HG03060 (cell line): ENCODE measurements around the gene FBXL19.

ENCODE experiments used
- ATAC-seq: cut with Tn5 transposase; IDR thresholded peaks from one replicate; pipeline ENCODE4 v1.9.1; 2021; ENCODE audit warnings: low read depth, moderate number of reproducible peaks; ENCODE audit not compliant: unreplicated experiment

Gene FBXL19

DNA sequence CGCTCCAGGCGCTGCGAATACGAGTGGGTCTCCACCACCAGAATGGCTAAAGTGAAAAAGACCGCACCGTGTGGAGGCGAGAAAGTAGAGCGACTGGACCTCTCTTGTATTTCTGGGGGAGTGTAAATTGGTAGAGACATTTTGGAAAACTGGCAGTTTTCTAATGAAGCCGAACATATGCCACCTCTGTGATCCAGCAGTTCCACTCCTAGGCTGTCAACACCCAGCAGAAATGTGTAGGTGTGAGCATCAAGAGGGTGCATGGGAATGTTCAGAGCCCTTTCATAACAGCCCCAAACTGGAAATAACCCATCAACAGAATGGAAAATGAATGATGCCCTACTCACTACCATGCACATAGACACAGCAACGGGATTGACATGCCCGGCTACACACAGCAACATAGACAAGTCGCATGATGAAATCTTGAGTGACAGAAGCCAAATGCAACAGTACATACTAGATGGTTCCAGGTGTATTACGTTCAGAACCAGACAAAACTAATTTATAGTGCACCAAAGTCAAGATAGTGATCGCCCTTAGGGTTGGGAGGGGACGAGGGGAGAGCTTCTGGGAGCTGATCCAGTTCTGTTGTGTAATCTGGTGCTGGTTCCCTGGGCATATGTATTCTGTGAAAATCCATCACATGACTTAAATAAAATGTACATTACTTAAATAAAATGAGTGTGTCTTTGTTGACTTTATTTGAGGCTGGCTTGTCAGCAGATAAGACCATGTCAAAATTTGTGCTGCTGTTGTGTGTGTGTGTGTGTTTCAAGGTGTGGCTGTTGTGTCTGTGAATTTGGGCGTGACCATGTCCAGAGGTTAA lies 28.6 kb upstream of the FBXL19 start:
- ATAC-seq: no peak

DNA sequence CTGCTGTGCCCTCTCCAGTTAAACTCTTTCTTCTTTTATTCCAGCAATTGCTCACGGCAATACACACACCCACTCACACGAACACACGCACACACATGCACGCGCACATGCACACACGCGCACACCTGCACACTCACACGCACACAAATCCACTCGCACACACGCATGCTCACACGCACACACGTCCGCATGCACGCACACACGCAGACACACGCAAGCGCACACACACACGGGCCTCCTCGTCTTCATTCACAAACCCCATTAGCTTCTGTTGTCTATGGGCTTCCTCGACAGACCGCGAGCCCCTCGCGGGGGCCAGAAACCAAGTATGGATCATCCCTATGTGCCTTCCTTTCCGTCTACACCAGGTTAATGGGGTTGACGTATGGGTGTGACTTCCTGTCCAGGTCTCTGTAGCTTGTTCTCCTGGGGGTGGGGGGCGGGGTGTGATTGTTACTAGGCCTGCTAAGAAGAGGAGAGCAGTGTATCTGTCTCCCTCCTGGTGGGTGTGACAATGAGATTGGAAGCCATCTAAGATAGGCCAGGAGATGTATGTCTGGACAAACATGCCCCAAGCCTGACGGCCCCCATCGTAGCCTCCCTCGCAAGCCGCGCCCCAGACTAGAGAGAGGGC lies 27.6 kb upstream of the FBXL19 start:
- no peak for ATAC-seq

DNA sequence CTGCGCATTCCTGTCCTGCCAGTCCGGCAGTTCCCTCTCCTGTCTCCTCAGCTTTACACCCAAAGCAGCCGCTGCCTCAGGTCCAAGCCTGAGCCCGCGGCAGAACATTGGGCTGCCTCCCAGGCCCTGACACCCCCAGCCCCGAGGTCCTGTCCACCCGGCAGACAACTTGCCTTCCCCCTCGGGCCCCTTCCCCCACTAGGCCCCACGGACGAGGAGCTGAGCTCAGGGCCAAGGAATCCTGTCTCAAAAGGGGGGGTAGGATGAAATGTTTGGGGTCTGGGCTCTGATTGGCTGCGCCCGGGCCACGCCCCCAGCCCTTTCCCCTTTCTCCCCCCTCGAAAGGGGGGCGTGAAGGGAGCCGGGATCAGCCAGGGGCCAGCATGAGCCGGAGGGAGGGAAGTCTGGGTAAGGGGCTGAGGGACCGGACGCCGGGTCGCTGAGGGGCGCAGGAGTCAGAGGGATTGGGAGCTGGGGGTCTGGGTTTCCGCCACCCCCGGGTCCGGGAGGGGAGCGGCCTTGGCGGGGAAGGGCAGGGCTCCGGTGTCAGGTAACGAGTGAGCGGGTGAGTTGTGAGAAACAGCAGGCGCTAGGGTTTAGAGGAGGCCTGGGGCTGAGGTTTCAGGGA lies 27.0 kb upstream of the FBXL19 start, which contains the start of gene CTF1:
Gene CTF1 (plus strand): TSS at position 354 of the 628 bp plus-strand sequence. CDS start 30 bp downstream, at position 384.
- ATAC-seq: no peak

DNA sequence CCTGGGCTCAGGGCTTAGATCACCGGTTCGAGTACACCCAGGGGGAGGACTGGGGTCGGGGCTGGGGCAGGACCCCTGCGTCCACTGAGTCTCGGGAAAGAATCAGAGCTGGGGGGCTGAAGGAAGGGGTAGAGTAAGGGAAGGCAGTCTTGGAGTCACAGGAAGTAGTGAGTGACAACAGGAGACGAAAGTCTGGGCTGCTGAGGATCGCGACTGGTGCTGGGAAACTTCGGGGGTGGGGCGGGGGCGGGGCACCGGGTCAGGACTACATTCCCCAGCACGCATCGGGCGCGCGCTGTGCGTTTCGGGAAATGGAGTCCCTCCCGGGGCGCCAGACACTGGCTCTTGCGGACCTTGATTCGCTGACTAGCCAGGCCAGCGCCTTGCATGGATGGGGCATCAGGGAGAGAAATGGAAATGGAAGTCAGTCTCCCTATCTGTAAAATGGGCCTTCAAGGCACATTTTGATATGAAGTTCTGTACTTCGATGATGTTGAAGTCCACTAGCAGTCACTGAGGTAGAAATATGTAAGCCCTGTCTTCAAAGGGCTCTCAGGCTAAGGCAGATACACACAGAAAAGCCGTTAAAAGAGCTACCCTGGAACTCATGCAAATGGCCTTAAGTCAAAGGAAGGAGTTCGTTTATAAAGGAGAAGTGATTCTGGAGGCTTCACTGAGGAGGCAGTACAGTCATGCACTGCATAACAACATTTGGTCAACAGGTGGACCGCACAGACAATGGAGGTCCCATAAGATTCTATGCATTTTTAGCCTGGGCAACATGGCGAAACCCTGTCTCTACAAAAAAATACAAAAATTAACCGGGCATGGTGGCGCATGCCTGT lies 26.3 kb upstream of the FBXL19 start:
- no peak for ATAC-seq

DNA sequence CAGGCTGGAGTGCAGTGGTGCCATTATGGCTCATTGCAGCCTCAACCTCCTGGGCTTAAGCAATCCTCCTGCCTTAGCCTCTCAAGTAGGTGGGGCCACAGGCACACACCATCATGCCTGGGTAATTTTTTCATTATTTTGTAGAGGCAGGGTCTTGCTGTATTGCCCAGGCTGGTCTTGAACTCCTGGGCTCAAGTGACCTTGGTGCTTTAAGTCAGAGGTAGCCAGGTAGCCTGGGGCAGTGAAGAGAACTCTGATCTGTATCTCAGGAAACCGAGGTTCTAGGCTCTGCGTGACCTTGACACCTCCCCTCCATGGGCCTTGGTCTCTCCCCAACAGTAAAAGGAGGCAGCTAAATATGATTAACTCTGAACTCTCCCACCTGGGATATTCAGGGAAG lies 23.6 kb upstream of the FBXL19 start:
- no peak for ATAC-seq

DNA sequence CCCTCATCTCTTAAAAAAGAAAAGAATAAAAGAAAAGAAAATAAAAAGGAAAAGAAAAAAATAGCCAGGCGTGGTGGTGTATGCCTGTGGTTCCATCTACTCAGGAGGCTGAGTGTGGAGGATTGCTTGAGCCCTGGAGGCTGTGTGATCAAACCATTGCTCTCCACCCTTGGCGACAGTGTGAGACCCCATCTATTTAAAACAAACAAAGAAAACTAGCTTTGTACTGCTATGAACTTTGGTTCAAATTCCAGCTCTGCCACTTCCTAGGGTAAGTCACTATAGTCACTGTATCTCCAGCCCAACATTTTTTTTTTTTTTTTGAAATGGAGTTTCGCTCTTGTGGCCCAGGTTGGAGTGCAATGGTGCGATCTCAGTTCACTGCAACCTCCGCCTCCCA lies 22.8 kb upstream of the FBXL19 start:
- no peak for ATAC-seq

DNA sequence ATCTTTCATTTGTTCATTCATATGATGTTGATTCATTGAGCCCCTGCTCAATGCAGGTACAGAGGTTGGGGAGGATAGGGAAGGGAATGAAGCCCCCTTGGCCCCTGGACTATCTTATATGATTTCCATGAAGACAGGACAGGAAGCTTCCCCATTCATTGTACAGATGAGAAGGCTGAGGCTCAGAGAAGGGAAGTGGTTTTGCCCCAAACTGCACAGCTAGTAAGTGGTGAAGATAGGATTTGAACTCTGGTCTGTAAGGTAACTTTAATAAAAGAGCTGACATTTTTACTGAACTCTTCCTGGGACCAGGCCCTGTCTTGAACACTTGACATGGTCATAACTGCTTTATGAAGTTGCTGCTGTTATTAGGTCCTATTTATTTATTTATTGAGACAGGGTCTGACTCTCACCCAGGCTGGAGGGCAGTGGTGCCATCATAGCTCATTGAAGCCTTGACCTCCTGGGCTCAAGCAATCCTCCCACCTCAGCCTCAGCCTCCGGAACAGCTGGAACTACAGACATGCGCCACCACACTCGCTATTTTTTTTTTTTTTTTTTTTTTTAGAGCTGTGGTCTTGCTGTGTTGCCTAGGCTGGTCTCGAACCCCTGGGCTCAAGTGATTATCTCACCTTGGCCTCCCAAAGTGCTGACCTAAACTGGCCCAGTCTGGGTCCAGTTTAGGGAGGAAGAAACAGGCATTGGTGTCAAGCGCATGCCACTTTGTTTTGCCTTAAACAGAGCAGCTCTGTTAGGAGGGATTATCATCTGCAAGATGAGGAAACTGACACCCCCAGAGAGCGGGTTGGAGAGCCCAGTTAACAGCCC lies 22.0 kb upstream of the FBXL19 start:
- no peak for ATAC-seq

DNA sequence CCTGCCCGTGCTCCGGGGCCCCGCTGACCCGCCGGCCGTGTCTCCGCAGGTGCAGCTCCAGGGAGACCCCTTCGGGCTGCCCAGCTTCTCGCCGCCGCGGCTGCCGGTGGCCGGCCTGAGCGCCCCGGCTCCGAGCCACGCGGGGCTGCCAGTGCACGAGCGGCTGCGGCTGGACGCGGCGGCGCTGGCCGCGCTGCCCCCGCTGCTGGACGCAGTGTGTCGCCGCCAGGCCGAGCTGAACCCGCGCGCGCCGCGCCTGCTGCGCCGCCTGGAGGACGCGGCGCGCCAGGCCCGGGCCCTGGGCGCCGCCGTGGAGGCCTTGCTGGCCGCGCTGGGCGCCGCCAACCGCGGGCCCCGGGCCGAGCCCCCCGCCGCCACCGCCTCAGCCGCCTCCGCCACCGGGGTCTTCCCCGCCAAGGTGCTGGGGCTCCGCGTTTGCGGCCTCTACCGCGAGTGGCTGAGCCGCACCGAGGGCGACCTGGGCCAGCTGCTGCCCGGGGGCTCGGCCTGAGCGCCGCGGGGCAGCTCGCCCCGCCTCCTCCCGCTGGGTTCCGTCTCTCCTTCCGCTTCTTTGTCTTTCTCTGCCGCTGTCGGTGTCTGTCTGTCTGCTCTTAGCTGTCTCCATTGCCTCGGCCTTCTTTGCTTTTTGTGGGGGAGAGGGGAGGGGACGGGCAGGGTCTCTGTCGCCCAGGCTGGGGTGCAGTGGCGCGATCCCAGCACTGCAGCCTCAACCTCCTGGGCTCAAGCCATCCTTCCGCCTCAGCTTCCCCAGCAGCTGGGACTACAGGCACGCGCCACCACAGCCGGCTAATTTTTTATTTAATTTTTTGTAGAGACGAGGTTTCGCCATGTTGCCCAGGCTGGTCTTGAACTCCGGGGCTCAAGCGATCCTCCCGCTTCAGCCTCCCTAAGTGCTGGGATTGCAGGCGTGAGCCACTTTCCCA lies 21.1 kb upstream of the FBXL19 start:
- no peak for ATAC-seq

DNA sequence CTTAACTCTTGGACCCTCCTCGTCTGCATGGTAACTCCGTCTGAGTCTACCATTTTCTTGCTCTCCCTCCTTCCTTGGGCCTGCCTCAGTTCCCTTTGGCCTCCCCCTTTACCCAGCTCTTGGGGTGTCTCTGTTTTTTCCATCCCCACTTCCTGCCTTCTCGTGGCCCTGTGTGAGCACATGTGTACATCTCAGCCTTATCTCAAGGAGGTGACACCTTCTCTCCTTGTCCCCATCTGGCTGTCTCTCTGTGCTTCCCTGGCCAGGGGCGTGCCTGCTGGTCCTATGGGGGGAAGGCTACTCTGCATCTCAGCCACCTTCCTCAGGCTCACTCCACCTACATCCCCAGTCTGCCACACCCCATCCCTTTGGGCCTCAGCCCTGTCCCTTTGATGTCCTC lies 20.4 kb upstream of the FBXL19 start:
- no peak for ATAC-seq

DNA sequence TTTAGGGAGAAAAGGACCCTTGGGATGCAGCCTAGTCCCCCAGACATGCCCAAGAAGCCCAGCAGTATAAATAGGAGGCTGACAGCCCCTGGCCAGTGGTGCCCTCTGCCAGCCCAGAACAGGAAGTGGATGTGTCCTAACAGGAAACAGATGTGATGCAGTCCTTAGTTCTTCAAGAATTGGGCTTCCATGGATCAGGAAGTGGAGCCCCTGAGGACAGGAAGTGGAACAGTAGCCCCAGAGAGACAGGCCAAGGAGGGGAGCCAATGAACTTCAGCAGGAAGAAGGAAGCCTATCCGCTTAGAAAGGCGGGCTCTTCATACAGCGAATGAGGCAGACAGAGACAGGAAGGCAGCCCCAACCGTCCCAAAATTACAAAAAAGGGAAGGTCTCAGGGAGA lies 19.8 kb upstream of the FBXL19 start:
- ATAC-seq: no peak

DNA sequence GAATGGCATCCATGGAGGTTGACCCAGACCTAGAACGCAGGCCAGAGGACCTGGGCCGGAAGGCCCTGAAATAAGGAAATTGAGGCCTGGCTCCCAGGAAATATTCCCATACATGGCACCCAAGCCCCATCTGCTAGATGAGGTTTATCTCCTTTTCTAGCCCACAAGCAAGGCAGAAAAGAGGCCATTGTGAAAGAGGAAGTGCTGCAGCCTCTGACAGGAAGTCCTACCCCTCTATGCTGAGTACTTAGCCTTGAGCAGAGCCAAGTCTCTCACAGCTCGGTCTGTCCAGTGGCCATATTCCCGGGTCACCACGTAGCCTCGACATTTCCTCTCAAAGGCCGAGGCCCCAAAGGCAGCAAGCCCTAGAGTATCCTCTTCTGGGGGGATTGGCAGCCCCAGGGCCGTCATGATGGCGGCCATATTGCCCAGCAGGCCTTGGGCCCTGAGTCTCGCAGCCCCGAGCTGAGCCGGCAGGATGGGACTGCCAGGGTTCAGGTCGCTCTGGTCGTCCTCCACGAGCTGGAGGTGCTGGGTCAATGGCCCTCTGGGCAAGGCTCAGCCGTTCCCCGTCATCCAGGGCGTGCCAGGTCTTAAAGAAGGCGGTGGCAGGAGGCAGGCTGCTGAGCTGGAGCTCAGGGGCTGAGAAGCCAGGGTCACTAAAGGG lies 19.1 kb upstream of the FBXL19 start:
- ATAC-seq: no peak

DNA sequence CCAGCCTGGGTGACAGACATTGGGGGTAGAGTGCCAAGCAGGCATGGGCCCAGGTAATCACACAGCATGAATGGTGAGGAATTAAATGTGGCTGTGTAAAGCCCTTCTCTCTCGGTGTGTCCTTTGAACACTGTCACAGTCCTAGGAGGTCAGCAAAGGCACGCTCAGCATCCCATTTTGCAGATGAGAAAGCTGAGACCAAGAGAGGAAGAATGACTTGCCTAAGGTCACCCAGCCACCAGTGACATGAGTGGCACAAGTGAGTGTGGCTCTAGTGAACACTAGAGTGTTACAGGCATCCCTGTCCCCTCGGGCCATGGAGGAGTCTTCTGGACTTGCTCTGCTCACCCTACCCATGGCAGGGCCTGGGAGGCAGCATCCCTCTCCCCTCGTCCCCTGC lies 16.3 kb upstream of the FBXL19 start:
- ATAC-seq: no peak

DNA sequence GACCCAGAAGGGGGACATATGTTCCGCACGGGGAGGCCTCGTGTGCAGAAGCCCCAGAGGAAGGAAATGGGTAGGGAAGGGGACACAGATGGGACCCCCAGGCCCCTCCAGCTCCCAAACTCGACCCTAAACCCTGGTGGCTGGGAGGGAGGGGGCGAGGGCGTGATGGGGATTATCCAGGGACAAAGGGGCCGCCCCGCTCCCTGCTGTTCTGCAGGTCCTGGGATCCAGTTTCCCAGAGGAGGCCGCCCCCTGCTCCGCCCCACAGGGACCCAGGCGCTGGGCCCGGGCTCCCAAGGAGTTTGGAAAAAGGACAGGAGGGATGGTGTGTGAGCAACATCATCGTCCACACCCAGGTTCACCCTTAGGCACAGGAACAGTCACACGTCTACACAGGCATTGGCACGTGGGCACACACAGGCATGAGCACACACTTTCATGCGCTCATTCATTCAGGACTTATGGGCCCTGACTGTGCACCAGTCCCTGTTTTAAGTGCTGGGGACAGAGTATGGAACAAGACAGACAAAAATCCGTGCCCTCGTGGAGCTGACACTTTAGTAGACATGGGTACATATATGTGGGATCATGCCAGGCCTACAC lies 12.8 kb upstream of the FBXL19 start:
- ATAC-seq: no peak

DNA sequence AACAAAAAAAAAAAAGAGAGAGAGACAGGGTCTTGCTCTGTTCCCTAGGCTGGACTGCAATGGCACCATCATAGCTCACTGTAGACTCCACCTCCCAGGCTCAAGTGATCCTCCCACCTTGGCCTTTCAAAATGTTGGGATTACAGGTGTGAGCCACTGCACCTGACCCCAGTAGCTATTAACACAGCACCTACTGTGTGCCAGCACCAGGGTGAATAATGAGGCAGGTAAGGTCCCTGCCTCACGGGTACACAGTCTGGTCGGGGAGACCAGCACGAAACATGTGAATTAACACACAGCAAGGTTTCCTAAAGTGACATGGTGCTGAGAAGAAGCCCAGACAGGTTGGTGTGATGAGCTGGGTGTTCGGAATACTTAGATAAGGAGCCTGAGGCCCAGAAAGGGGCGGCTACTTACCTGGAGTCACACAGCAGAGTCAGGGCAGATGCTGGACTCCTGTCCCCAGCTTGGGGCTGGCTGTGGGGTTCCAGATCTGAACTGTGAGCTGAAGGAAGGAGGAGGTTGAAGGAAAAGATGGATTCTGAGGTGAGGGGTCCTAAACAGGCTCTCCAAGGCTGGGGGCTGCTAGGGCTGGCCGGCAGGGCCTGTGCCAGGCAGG lies 10.5 kb upstream of the FBXL19 start:
- no peak for ATAC-seq

DNA sequence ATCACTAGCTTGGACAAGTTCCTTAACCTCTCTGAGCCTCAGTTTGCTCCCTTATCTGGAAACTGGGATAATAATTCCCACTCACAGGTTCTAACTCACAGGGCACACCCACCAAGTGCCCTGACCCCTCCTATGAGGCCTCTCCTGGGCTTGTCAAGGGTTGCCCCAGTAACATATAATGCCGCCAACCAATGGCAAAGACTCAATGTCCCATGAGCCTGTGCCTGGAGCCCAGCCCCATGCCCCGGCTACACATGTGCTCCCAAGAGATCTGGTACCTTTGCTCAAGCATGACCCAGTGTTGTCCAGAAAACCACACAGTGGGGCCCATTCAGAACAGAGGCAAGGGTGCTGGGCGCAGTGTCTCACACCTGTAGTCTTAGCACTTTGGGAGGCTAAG lies 8.5 kb upstream of the FBXL19 start:
- no peak for ATAC-seq

DNA sequence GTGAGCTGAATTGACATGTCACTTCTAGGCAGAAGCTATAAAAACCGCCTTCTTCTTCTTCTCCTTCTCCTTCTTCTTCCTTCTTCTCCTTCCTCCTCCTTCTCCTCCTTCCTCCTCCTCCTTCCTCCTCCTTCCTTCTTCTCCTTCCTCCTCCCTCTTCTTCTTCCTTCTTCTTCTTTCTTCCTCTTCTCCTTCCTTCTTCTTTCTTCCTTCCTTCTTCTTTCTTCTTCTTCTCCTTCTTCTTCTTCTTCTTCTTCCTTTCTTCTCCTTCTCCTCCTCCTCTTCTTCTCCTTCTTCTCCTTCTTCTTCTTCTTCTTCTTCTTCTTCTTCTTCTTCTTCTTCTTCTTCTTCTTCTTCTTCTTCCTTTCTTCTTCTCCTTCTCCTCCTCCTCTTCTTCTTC lies 4.8 kb upstream of the FBXL19 start:
- ATAC-seq: no peak

DNA sequence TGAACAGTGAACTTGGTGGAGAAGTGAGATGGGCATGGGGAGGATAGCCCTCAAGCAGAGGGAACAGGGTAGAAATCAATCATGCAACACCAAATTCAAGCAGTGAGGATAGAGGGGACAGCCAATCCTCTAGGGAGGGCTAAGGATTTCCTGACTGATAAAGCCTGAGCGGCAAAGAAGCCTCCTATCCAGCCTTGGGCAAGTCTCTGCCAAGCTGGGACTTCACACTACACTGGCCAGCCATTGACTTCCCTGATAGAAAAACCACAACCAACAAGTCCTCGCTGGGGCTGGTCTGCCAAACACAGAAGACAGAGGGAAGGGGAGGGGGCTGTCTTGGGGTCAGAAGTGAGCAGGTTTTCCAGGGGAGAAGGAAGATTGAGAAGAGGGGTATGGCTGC lies 2.5 kb upstream of the FBXL19 start:
- no peak for ATAC-seq

DNA sequence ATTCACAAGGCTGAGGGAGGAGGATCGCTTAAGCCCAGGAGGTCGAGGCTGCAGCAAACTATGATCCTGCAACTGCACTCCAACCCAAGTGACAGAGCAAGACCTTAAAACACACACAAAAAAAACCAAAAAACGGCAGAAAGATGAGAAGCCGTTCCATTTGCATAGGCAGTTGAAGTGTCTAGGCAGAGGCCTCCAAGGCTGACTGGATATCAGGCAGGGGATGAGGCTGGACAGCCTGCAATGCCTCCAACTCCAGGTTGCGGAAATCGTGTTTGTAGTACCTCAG lies 2.0 kb upstream of the FBXL19 start:
- no peak for ATAC-seq
